HG03520 (cell line): ENCODE results near the gene CYP20A1.
"Not testable (repeated sequence)": the region's sequence is repeated elsewhere in the genome, so short reads cannot be mapped to it uniquely, and the experiment has no call there.

ENCODE experiments used
- ATAC-seq: cut with Tn5 transposase; IDR thresholded peaks from one replicate; pipeline ENCODE4 v1.9.1; 2021; ENCODE audit warnings: mild to moderate bottlenecking, moderate library complexity; ENCODE audit not compliant: unreplicated experiment

Gene CYP20A1

GRCh38 chr2:203238704-203239526 lies at the start of gene CYP20A1:
CYP20A1 (plus strand) TSS chr2:203239018; CDS start chr2:203239063, 45 bp downstream.
- ATAC-seq: peak; percentile 83

GRCh38 chr2:203190547-203190946 lies 48.3 kb upstream of the CYP20A1 start:
- not testable (repeated sequence) for ATAC-seq

GRCh38 chr2:203191026-203191425 lies 47.8 kb upstream of the CYP20A1 start:
- ATAC-seq: not testable (repeated sequence)

- no peak for ATAC-seq
Observed at GRCh38 chr2:203191961-203192360, 46.9 kb upstream of the CYP20A1 start.

GRCh38 chr2:203195331-203196036 lies 43.3 kb upstream of the CYP20A1 start:
- ATAC-seq: no peak

- no peak for ATAC-seq
Observed at GRCh38 chr2:203200866-203201265, 38.0 kb upstream of the CYP20A1 start.

GRCh38 chr2:203201426-203201825 lies 37.4 kb upstream of the CYP20A1 start:
- no peak for ATAC-seq

GRCh38 chr2:203209538-203209937 lies 29.3 kb upstream of the CYP20A1 start:
- ATAC-seq: no peak

- ATAC-seq: peak; percentile 55
Observed at GRCh38 chr2:203225423-203226039, 13.3 kb upstream of the CYP20A1 start.

GRCh38 chr2:203229674-203230073 lies 9.1 kb upstream of the CYP20A1 start:
- not testable (repeated sequence) for ATAC-seq

GRCh38 chr2:203237346-203238238 lies 1.2 kb upstream of the CYP20A1 start:
- ATAC-seq: no peak

GRCh38 chr2:203238292-203238703 lies 520 bp upstream of the CYP20A1 start:
- no peak for ATAC-seq

GRCh38 chr2:203240491-203240890 lies 1.7 kb downstream of the CYP20A1 start:
- no peak for ATAC-seq

GRCh38 chr2:203242518-203242917 lies 3.7 kb downstream of the CYP20A1 start:
- ATAC-seq: no peak

- no peak for ATAC-seq
Observed at GRCh38 chr2:203246646-203247045, 7.8 kb downstream of the CYP20A1 start.

GRCh38 chr2:203252818-203253217 lies 14.0 kb downstream of the CYP20A1 start:
- no peak for ATAC-seq

GRCh38 chr2:203253422-203254095 lies 14.7 kb downstream of the CYP20A1 start:
- not testable (repeated sequence) for ATAC-seq

- ATAC-seq: no peak
Observed at GRCh38 chr2:203261326-203262159, 22.7 kb downstream of the CYP20A1 start.

- ATAC-seq: no peak
Observed at GRCh38 chr2:203279288-203279687, 40.5 kb downstream of the CYP20A1 start.
